HCT116 (cell line): ENCODE measurements around the gene MEI1. TPM values are rescaled to one million over a fixed set of nuclear protein-coding genes. Genes with fewer than 3 reads are reported as not detected.

Experiments
- ATAC-seq: fragments of 200-7000 bp; cut with Tn5 transposase; 2 replicates; pipeline ENCODE4 v1.9.1; 2020; ENCODE audit warnings: mild to moderate bottlenecking, moderate library complexity
- BruUV-seq: library from RNA; stranded (reverse); fragments of 400-500 nt; replicated peaks from 2 replicates; lab custom pipeline; 2021; lab: Mats Ljungman, UMichigan
- CTCF ChIA-PET: fragments of 300-600 bp; sonication (Branson Sonifier 250); formaldehyde crosslinking; loops from one replicate; lab custom pipeline; 2021; ENCODE audit warnings: antibody characterized with exemption; lab: Charles Lee
- POLR2A ChIA-PET: fragments of 300-600, 350-600 bp; sonication (Branson Sonifier 250); formaldehyde crosslinking; loops from one replicate; lab custom pipeline; 2021; ENCODE audit warnings: antibody characterized with exemption; lab: Charles Lee
- RAD21 ChIA-PET, 2 experiments: fragments of 300-600 bp; sonication (Branson Sonifier 250); formaldehyde crosslinking; loops; one replicate each; lab custom pipeline; 2023; ENCODE audit warnings: low total read pairs in 2 of 2; ENCODE audit not compliant: uncharacterized antibody in 2 of 2, unreplicated experiment in 2 of 2, low non-redundant PET in 1 of 2; lab: Charles Lee
- DNase-seq: peaks from one replicate; pipeline ENCODE4 v3.0.0-alpha.2; 2010; ENCODE audit warnings: low read depth, low spot score
- H2AFZ ChIP-seq: fragments of 200-600 bp; shearing (Covaris generic), sonication (generic); 2 replicates; pipeline ENCODE4 v1.6.1; 2017; ENCODE audit warnings: low read depth, mixed run types, mixed read lengths, antibody characterized with exemption, low read length; ENCODE audit not compliant: poor library complexity, severe bottlenecking
- H3K27ac ChIP-seq: 2 replicates; pipeline ENCODE4 v1.5.1; 2012; ENCODE audit warnings: low read depth, low read length
- H3K27me3 ChIP-seq: fragments of 200-600 bp; sonication (generic); 2 replicates; pipeline ENCODE4 v1.6.1; 2016; ENCODE audit warnings: mixed run types, low read length, mixed read lengths; ENCODE audit not compliant: insufficient read depth
- H3K36me3 ChIP-seq, 2 experiments: fragments of 200-500 bp in 1 of 2; fragments of 200-600 bp in 1 of 2; sonication (Bioruptor generic) in 1 of 2; sonication (generic) in 1 of 2; 2 replicates each; pipeline versions ENCODE4 v1.5.1 to v1.6.1; 2014 to 2016; ENCODE audit warnings: low read length in 2 of 2, inconsistent platforms in 1 of 2, mixed read lengths in 1 of 2, mixed run types in 1 of 2; ENCODE audit not compliant: insufficient read depth in 2 of 2, control insufficient read depth in 1 of 2
- H3K4me1 ChIP-seq, 2 experiments: fragments of 200-600 bp in 1 of 2; sonication (generic) in 1 of 2; 2 replicates each; pipeline versions ENCODE4 v1.5.1 to v1.6.1; 2012 to 2017; ENCODE audit warnings: low read length in 2 of 2, inconsistent platforms in 1 of 2, mild to moderate bottlenecking in 1 of 2, mixed read lengths in 1 of 2, mixed run types in 1 of 2, moderate library complexity in 1 of 2; ENCODE audit not compliant: insufficient read depth in 2 of 2, control insufficient read depth in 1 of 2
- H3K4me2 ChIP-seq: fragments of 200-600 bp; sonication (generic); 2 replicates; pipeline ENCODE4 v1.6.1; 2017; ENCODE audit warnings: mixed run types, low read length, mixed read lengths
- H3K4me3 ChIP-seq, 2 experiments: fragments of 200-600 bp in 1 of 2; sonication (generic) in 1 of 2; replicated peaks in 1 of 2; 2 replicates each; pipeline ENCODE4 v1.5.1; 2011 to 2016; ENCODE audit warnings: low read length in 2 of 2, control low read depth in 1 of 2, low read depth in 1 of 2, mild to moderate bottlenecking in 1 of 2, mixed read lengths in 1 of 2, mixed run types in 1 of 2
- H3K79me2 ChIP-seq: fragments of 200-600 bp; sonication (generic); 2 replicates; pipeline ENCODE4 v1.6.1; 2017; ENCODE audit warnings: mild to moderate bottlenecking, mixed run types, low read length, moderate library complexity, mixed read lengths; ENCODE audit not compliant: insufficient read depth
- H3K9ac ChIP-seq: fragments of 200-600 bp; sonication (generic); 2 replicates; pipeline ENCODE4 v1.6.1; 2016; ENCODE audit warnings: low read length, mixed read lengths
- H3K9me2 ChIP-seq: fragments of 200-600 bp; sonication (generic), shearing (Covaris generic); 2 replicates; pipeline ENCODE4 v1.6.1; 2017; ENCODE audit warnings: mixed run types, mild to moderate bottlenecking, moderate library complexity; ENCODE audit not compliant: insufficient read depth
- H3K9me3 ChIP-seq, 2 experiments: fragments of 200-500 bp in 1 of 2; fragments of 200-600 bp in 1 of 2; sonication (Bioruptor generic) in 1 of 2; sonication (generic) in 1 of 2; 2 replicates each; pipeline ENCODE4 v1.6.1; 2014 to 2017; ENCODE audit warnings: low read length in 2 of 2, mixed read lengths in 2 of 2, inconsistent platforms in 1 of 2, low read depth in 1 of 2, mild to moderate bottlenecking in 1 of 2, mixed run types in 1 of 2, moderate library complexity in 1 of 2; ENCODE audit not compliant: control insufficient read depth in 1 of 2, insufficient read depth in 1 of 2
- H4K20me1 ChIP-seq: fragments of 200-600 bp; sonication (generic), shearing (Covaris generic); 2 replicates; pipeline ENCODE4 v1.6.1; 2017; ENCODE audit warnings: mixed run types, mild to moderate bottlenecking, moderate library complexity; ENCODE audit not compliant: insufficient read depth
- ATF3 ChIP-seq: IDR thresholded peaks from 2 replicates; pipeline ENCODE4 v1.6.1; 2012
- CEBPB ChIP-seq: IDR thresholded peaks from 2 replicates; pipeline ENCODE4 v1.6.1; 2012; ENCODE audit warnings: low read depth
- CTCF ChIP-seq, 3 experiments: fragments of 200-600 bp in 1 of 3; sonication (generic) in 1 of 3; IDR thresholded peaks in 2 of 3; conservative IDR thresholded peaks in 1 of 3; 2 replicates each; pipeline ENCODE4 v1.5.1; 2012 to 2017; ENCODE audit warnings: low read depth in 2 of 3, low read length in 2 of 3, antibody characterized with exemption in 1 of 3, borderline replicate concordance in 1 of 3, control low read depth in 1 of 3, mild to moderate bottlenecking in 1 of 3, mixed read lengths in 1 of 3, mixed run types in 1 of 3, moderate library complexity in 1 of 3; ENCODE audit not compliant: insufficient read depth in 1 of 3
- EGR1 ChIP-seq: IDR thresholded peaks from 2 replicates; pipeline ENCODE4 v1.6.1; 2012; ENCODE audit warnings: low read depth
- ELF1 ChIP-seq: IDR thresholded peaks from 2 replicates; pipeline ENCODE4 v1.6.1; 2012; ENCODE audit warnings: low read depth, borderline replicate concordance
- EZH2 ChIP-seq: fragments of 200-600 bp; sonication (generic); IDR thresholded peaks from 2 replicates; pipeline ENCODE4 v1.6.1; 2017; ENCODE audit warnings: antibody characterized with exemption, mixed run types
- FOSL1 ChIP-seq: IDR thresholded peaks from 2 replicates; pipeline ENCODE4 v1.6.1; 2012; ENCODE audit warnings: low read depth
- MAX ChIP-seq: IDR thresholded peaks from 2 replicates; pipeline ENCODE4 v1.6.1; 2012
- POLR2A ChIP-seq: IDR thresholded peaks from 2 replicates; pipeline ENCODE4 v1.7.0; 2011; ENCODE audit warnings: borderline replicate concordance; ENCODE audit not compliant: insufficient read depth, insufficient read length; ENCODE audit errors: extremely low read depth
- POLR2AphosphoS5 ChIP-seq: IDR thresholded peaks from 2 replicates; pipeline ENCODE4 v1.6.1; 2011; ENCODE audit warnings: mild to moderate bottlenecking, low read depth, low read length, moderate library complexity
- RAD21 ChIP-seq: IDR thresholded peaks from 2 replicates; pipeline ENCODE4 v1.6.1; 2012; ENCODE audit warnings: low read depth, mild to moderate bottlenecking
- SIN3A ChIP-seq: IDR thresholded peaks from 2 replicates; pipeline ENCODE4 v1.6.1; 2012; ENCODE audit warnings: low read depth
- TCF7L2 ChIP-seq: IDR thresholded peaks from 2 replicates; pipeline ENCODE4 v1.7.0; 2011; ENCODE audit warnings: borderline replicate concordance, inconsistent platforms; ENCODE audit not compliant: insufficient read depth, insufficient read length; ENCODE audit errors: extremely low read depth
- YY1 ChIP-seq: IDR thresholded peaks from 2 replicates; pipeline ENCODE4 v1.6.1; 2011; ENCODE audit warnings: low read length, low read depth, moderate library complexity, mild to moderate bottlenecking; ENCODE audit not compliant: insufficient replicate concordance; ENCODE audit errors: extremely low read depth
- ZBTB33 ChIP-seq: IDR thresholded peaks from 2 replicates; pipeline ENCODE4 v1.6.1; 2011; ENCODE audit warnings: mild to moderate bottlenecking, low read length, moderate library complexity; ENCODE audit not compliant: insufficient replicate concordance; ENCODE audit errors: extremely low read depth
- ZFX ChIP-seq: fragments of 450-650 bp; IDR thresholded peaks from 2 replicates; pipeline ENCODE4 v1.6.1; 2017
- intact Hi-C: fragments of 100-400 bp; cut with micrococcal nuclease; formaldehyde crosslinking; loops from 2 replicates; pipeline ENCODE4 v1.10.0; 2022
- total RNA-seq: library from RNA; stranded (reverse); gene quantifications from one replicate; pipeline ENCODE4 v1.2.1, GENCODE V29; 2021; ENCODE audit not compliant: unreplicated experiment

The MEI1 gene
- total RNA-seq, 1 experiment from 2014 or later: 0.64 TPM

- intact Hi-C loops: no loop called here
- H3K79me2 ChIP-seq: peaks cover 4% of the 10 kb centered on the region; the same call in 1 of the 2 replicates
- H3K27ac ChIP-seq: no peak overlapping the region
- DNase-seq: no peak
- ChIA-PET CTCF (interaction anchor here (1.0 kb wide), 1 partner anchor 29 kb away, joined by 3 read pairs; no protein-coding TSS in a partner anchor), POLR2A (no interaction called here), RAD21 (no interaction called here)
- H3K9me3 ChIP-seq: no peaks in the 10 kb centered on the region
- no peak overlapping the region for H2AFZ ChIP-seq
- no peaks in the 10 kb centered on the region for H3K27me3 ChIP-seq
- H3K4me1 ChIP-seq: peaks cover 11 to 16% of the 10 kb centered on the region in 2 experiments
- TF ChIP-seq POLR2AphosphoS5 (no peak), SIN3A (no peak), RAD21 (no peak), EZH2 (no peak), ELF1 (no peak), CTCF (IDR thresholded peaks at IDR 0.05 in 2 of 3, conservative IDR thresholded peaks at IDR 0.05 in 1 of 3; ENCODE audit: borderline replicate concordance in 1 of 3, insufficient read depth in 1 of 3, low read depth in 2 of 3, low read length in 2 of 3) (no peak), CEBPB (no peak), POLR2A (no peak), YY1 (no peak), FOSL1 (no peak), EGR1 (no peak), ZBTB33 (no peak), MAX (no peak), ZFX (no peak), ATF3 (no peak), TCF7L2 (no peak)
- no peak for ATAC-seq
- H4K20me1 ChIP-seq: no peaks in the 10 kb centered on the region
- BruUV-seq: no TSS peak
- H3K36me3 ChIP-seq: peaks cover 0 to 5% of the 10 kb centered on the region in 2 experiments; a peak in 2 of 4 replicates
- H3K4me2 ChIP-seq: no peak overlapping the region
- H3K9me2 ChIP-seq: no peaks in the 10 kb centered on the region
- H3K4me3 ChIP-seq: no peak overlapping the region
- H3K9ac ChIP-seq: no peak overlapping the region
These were observed 128.4 kb downstream of the MEI1 start for GRCh38 chr22:41827671-41828070.
